Epithelial cell of proximal tubule (primary cell): ENCODE measurements around the gene COLGALT1. TPM values are rescaled to one million over a fixed set of nuclear protein-coding genes. Genes with fewer than 3 reads are reported as not detected.

Experiments
- DNase-seq: peaks from one replicate; pipeline ENCODE4 v3.0.0-alpha.2; 2011; ENCODE audit warnings: low read depth
- H3K4me3 ChIP-seq: 2 replicates; pipeline ENCODE4 v1.5.1; 2011; ENCODE audit warnings: low read depth, mild to moderate bottlenecking, low read length
- CTCF ChIP-seq: conservative IDR thresholded peaks from 2 replicates; pipeline ENCODE4 v1.5.1; 2012; ENCODE audit warnings: low read depth, mild to moderate bottlenecking, low read length
- total RNA-seq: library from RNA; depleted of rRNA; stranded (reverse); fragments of >200 nt; gene quantifications from 2 replicates; pipeline ENCODE4 v1.2.3, GENCODE V29; 2015

The COLGALT1 gene
- total RNA-seq, 1 donor from 2014 or later = 83.6 TPM

DNA sequence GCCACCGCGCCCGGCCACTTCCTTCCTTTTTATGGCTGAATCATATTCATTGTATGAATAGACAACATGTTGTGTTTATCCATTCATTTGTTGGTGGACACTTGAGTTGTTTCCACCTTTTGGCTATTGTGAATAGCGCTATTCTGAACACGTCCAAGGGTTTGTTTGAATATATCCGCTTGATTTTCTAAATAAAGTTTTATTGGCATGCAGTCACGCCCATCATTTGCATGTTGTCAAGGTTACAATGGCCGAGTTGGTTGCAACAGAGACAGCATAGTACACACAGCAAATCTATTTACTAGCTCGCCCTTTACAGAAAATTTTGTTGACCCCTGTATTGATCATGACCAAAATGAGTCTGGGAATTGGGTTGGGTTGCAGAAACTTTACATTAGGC lies 43.5 kb downstream of the COLGALT1 start:
- TF ChIP-seq CTCF = no peak
- no peak for DNase-seq
- no peak overlapping the region for H3K4me3 ChIP-seq

GRCh38 chr19:17599780-17600179 lies 44.3 kb downstream of the COLGALT1 start:
- no peak overlapping the region for H3K4me3 ChIP-seq
- no peak for TF ChIP-seq CTCF
- no peak for DNase-seq

DNA sequence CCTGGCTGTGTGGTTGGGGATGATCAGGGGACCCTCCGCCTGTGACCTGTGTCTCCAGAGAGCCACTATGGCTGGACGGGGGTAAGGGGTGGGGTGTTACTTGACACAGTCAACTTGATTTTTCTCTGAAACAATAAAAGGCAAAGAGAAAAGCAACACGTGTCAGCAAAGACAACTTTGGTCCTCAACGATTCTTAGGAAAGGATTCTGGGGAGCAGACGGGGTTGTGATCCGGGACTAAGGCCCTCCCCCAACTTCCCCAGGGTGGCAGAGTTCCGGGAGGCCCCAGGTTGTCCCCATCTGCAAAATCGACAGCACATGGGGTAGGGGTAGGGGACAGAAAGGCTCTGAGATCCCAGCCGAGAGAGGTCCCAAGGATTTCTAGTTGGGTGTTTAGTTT lies 46.2 kb downstream of the COLGALT1 start:
- no peak for DNase-seq
- TF ChIP-seq CTCF = no peak
- no peak overlapping the region for H3K4me3 ChIP-seq

GRCh38 chr19:17602217-17602616 lies 46.8 kb downstream of the COLGALT1 start:
- no peak for TF ChIP-seq CTCF
- H3K4me3 ChIP-seq = no peak overlapping the region
- no peak for DNase-seq

- no peak overlapping the region for H3K4me3 ChIP-seq
- no peak for DNase-seq
- no peak for TF ChIP-seq CTCF
Observed at GRCh38 chr19:17602872-17603510, 47.5 kb downstream of the COLGALT1 start.

- no peak overlapping the region for H3K4me3 ChIP-seq
- TF ChIP-seq CTCF = no peak
- DNase-seq = no peak
Observed at GRCh38 chr19:17604372-17605025, 49.0 kb downstream of the COLGALT1 start.

DNA sequence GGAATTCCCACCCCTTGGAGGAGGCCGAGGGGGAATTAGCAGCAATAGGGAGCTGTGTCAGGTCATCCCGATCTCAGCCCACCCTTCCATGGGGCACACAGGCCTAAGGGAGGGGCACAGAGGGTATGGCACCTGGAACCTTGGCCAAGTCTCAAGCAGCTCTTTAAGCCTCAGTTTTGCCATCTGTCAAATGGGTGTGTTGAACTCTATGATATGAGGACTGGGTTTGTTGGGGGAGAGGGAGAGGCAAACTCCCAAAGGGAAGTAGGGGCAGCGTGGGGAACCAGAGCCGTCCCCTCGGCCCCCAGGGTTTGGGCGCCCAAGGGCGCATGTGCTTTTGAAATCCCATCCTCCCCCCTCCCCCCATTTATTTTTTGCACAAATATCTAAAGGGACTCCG lies 49.7 kb downstream of the COLGALT1 start:
- TF ChIP-seq CTCF = no peak
- no peak for DNase-seq
- no peak overlapping the region for H3K4me3 ChIP-seq
